OCI-LY3 (cell line): ENCODE results near the gene IQCH.

Experiments
- CTCF ChIP-seq: fragments of 200-600, 300-600 bp; sonication (generic); IDR thresholded peaks from 2 replicates; pipeline ENCODE4 v1.5.1; 2014; ENCODE audit warnings: antibody characterized with exemption, low read length, low read depth
- EZH2phosphoT487 ChIP-seq: fragments of 200-600 bp; shearing (Covaris generic); IDR thresholded peaks from 2 replicates; pipeline ENCODE4 v1.6.1; 2018; ENCODE audit warnings: antibody characterized with exemption, mixed run types, low read depth

GRCh38 chr15:67549736-67550135 lies 295.1 kb downstream of the IQCH start:
- no peak for TF ChIP-seq CTCF
- TF ChIP-seq EZH2phosphoT487 = no peak
